ENCODE data around the gene ZNF70. TPM values are rescaled to one million over a fixed set of nuclear protein-coding genes. Genes with fewer than 3 reads are reported as not detected.

ZNF70 gene
- total and polyA plus RNA-seq, 2 of the 13 experiments (the other 11 are each of a cell fraction or from before 2014, with no cell fraction given), result 0.62 to 3.6 TPM

DNA sequence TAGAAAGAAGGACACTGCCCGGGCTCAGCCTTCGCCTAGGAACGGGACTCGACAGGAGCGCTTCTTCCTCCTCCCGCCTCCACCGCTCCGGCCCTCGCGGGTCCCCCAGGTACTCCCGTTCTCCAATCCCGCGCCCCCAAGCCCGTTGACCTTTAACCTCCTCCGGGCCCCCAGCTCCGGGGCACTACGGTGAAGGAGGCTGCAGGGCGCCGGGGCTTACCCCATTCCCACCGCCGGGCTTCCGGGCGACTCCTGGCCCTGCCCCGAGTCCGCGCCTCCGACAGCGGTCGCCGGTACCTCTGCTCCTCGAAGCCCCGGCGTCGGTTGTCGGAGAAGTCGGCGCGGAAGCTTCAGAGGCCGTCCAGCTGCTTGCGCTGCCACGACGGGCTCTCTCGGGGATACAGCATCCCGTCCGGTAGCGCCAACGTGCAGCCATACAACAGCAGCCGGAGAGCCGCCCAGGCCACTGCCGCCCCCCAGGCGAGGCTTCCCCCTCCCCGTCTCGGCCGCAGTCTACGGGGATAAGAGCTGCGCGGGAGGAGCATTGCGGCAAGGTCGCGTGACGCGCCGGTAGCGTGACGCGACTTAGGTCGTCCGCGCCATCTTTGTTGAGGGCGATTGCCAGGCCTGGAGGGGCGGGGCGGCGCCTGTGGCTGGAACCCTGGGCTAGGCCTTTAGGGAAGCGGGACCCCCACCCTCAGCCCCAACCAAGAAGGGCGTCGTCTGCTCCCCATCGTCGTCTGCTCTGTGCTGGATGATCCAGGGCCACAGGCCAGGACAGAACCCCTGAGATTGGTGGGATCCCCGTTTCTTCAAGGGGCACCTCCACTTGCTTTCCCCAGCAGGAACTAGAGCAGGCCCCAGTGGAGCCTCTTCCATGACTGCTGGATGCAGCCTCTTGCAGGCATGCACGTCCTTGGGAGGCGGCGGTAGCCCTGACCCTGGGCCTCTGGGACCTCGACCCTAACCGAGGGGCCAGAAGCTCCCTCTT, 33.8 kb downstream of the ZNF70 start (continued):
- TF ChIP-seq, protein P1, sequence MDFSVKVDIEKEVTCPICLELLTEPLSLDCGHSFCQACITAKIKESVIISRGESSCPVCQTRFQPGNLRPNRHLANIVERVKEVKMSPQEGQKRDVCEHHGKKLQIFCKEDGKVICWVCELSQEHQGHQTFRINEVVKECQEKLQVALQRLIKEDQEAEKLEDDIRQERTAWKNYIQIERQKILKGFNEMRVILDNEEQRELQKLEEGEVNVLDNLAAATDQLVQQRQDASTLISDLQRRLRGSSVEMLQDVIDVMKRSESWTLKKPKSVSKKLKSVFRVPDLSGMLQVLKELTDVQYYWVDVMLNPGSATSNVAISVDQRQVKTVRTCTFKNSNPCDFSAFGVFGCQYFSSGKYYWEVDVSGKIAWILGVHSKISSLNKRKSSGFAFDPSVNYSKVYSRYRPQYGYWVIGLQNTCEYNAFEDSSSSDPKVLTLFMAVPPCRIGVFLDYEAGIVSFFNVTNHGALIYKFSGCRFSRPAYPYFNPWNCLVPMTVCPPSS (IDR thresholded peaks at IDR 0.05), result no peak
- TF ChIP-seq THAP11 (CRISPR knock-in tag; IDR thresholded peaks at IDR 0.05) (peak; percentile 89), SIX4 (CRISPR knock-in tag; IDR thresholded peaks at IDR 0.05) (no peak), CREB1 (IDR thresholded peaks at IDR 0.05) (peak; percentile 96), CREB1 (CRISPR knock-in tag; IDR thresholded peaks at IDR 0.05) (peak; percentile 98), ZNF781 (CRISPR knock-in tag; IDR thresholded peaks at IDR 0.05; ENCODE audit: borderline replicate concordance, not compliant biosample characterization) (no peak), CAMTA2 (CRISPR knock-in tag; IDR thresholded peaks at IDR 0.05; ENCODE audit: borderline replicate concordance) (peak; percentile 94), KLF12 (CRISPR knock-in tag; IDR thresholded peaks at IDR 0.05; ENCODE audit: borderline replicate concordance) (peak; percentile 86), ZNF567 (CRISPR knock-in tag; IDR thresholded peaks at IDR 0.05; ENCODE audit: borderline replicate concordance) (no peak), ELF4 (CRISPR knock-in tag; IDR thresholded peaks at IDR 0.05; ENCODE audit: borderline replicate concordance) (no peak)
- TF ChIP-seq, protein P2, sequence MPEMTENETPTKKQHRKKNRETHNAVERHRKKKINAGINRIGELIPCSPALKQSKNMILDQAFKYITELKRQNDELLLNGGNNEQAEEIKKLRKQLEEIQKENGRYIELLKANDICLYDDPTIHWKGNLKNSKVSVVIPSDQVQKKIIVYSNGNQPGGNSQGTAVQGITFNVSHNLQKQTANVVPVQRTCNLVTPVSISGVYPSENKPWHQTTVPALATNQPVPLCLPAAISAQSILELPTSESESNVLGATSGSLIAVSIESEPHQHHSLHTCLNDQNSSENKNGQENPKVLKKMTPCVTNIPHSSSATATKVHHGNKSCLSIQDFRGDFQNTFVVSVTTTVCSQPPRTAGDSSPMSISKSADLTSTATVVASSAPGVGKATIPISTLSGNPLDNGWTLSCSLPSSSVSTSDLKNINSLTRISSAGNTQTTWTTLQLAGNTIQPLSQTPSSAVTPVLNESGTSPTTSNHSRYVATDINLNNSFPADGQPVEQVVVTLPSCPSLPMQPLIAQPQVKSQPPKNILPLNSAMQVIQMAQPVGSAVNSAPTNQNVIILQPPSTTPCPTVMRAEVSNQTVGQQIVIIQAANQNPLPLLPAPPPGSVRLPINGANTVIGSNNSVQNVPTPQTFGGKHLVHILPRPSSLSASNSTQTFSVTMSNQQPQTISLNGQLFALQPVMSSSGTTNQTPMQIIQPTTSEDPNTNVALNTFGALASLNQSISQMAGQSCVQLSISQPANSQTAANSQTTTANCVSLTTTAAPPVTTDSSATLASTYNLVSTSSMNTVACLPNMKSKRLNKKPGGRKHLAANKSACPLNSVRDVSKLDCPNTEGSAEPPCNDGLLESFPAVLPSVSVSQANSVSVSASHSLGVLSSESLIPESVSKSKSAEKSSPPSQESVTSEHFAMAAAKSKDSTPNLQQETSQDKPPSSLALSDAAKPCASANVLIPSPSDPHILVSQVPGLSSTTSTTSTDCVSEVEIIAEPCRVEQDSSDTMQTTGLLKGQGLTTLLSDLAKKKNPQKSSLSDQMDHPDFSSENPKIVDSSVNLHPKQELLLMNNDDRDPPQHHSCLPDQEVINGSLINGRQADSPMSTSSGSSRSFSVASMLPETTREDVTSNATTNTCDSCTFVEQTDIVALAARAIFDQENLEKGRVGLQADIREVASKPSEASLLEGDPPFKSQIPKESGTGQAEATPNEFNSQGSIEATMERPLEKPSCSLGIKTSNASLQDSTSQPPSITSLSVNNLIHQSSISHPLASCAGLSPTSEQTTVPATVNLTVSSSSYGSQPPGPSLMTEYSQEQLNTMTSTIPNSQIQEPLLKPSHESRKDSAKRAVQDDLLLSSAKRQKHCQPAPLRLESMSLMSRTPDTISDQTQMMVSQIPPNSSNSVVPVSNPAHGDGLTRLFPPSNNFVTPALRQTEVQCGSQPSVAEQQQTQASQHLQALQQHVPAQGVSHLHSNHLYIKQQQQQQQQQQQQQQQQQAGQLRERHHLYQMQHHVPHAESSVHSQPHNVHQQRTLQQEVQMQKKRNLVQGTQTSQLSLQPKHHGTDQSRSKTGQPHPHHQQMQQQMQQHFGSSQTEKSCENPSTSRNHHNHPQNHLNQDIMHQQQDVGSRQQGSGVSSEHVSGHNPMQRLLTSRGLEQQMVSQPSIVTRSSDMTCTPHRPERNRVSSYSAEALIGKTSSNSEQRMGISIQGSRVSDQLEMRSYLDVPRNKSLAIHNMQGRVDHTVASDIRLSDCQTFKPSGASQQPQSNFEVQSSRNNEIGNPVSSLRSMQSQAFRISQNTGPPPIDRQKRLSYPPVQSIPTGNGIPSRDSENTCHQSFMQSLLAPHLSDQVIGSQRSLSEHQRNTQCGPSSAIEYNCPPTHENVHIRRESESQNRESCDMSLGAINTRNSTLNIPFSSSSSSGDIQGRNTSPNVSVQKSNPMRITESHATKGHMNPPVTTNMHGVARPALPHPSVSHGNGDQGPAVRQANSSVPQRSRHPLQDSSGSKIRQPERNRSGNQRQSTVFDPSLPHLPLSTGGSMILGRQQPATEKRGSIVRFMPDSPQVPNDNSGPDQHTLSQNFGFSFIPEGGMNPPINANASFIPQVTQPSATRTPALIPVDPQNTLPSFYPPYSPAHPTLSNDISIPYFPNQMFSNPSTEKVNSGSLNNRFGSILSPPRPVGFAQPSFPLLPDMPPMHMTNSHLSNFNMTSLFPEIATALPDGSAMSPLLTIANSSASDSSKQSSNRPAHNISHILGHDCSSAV (CRISPR knock-in tag; IDR thresholded peaks at IDR 0.05; ENCODE audit: borderline replicate concordance), result no peak; the same call in 1 of the 2 replicates
- TF ChIP-seq, protein P3, sequence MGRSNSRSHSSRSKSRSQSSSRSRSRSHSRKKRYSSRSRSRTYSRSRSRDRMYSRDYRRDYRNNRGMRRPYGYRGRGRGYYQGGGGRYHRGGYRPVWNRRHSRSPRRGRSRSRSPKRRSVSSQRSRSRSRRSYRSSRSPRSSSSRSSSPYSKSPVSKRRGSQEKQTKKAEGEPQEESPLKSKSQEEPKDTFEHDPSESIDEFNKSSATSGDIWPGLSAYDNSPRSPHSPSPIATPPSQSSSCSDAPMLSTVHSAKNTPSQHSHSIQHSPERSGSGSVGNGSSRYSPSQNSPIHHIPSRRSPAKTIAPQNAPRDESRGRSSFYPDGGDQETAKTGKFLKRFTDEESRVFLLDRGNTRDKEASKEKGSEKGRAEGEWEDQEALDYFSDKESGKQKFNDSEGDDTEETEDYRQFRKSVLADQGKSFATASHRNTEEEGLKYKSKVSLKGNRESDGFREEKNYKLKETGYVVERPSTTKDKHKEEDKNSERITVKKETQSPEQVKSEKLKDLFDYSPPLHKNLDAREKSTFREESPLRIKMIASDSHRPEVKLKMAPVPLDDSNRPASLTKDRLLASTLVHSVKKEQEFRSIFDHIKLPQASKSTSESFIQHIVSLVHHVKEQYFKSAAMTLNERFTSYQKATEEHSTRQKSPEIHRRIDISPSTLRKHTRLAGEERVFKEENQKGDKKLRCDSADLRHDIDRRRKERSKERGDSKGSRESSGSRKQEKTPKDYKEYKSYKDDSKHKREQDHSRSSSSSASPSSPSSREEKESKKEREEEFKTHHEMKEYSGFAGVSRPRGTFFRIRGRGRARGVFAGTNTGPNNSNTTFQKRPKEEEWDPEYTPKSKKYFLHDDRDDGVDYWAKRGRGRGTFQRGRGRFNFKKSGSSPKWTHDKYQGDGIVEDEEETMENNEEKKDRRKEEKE (IDR thresholded peaks at IDR 0.05), result no peak
- TF ChIP-seq, protein P4, sequence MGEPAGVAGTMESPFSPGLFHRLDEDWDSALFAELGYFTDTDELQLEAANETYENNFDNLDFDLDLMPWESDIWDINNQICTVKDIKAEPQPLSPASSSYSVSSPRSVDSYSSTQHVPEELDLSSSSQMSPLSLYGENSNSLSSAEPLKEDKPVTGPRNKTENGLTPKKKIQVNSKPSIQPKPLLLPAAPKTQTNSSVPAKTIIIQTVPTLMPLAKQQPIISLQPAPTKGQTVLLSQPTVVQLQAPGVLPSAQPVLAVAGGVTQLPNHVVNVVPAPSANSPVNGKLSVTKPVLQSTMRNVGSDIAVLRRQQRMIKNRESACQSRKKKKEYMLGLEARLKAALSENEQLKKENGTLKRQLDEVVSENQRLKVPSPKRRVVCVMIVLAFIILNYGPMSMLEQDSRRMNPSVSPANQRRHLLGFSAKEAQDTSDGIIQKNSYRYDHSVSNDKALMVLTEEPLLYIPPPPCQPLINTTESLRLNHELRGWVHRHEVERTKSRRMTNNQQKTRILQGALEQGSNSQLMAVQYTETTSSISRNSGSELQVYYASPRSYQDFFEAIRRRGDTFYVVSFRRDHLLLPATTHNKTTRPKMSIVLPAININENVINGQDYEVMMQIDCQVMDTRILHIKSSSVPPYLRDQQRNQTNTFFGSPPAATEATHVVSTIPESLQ (CRISPR knock-in tag; conservative IDR thresholded peaks at IDR 0.05), result 0 out of 2 replicates have a peak, but pooled peaks have one; percentile 41
